ENCODE data around the gene SETD1A. TPM values are rescaled to one million over a fixed set of nuclear protein-coding genes. Genes with fewer than 3 reads are reported as not detected.
A peak's percentile ranks its signal among the peaks of the same experiment; 100 is the strongest.

SETD1A gene
- total and polyA plus RNA-seq, 2 of the 4 experiments (the other 2 are of a cell fraction), result 0.54 to 5.8 TPM

DNA sequence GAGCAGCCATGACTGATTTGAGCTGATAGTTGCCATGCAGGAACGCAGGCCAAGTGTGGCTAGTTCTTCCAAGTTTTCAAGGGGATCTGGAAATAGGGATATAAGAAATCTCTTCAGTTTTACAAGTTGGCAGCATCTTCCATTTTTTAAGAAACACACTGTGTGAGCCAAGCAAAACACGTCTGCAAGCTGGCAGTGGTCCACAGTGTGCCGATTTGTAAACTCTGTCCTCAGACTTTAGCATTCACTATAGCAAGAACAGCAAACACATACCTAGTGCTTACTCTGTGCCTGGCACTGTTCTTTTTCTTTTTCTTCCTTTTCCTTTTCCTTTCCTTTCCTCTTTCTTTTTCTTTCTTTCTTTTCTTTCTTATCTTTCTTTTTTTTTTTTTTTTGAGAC is 5.8 kb upstream of the SETD1A start:
- H4K8ac ChIP-seq (ENCODE audit: low read depth in 2 of 2, low read length in 2 of 2), result no peak overlapping the region
- ATAC-seq (ENCODE audit: low read depth), result no peak
- H3K4ac ChIP-seq (ENCODE audit: low read depth, low read length), result no peak overlapping the region
- H3K14ac ChIP-seq (replicated peaks; ENCODE audit: low read depth, low read length), result no peak overlapping the region
- no peak overlapping the region for H3K23ac ChIP-seq (ENCODE audit: low read depth, low read length)
- BruUV-seq (replicated peaks), result no TSS peak
- no peak overlapping the region for H4K91ac ChIP-seq (ENCODE audit: insufficient read depth, low read depth, low read length)
- H2BK120ac ChIP-seq (ENCODE audit: low read depth, low read length), result no peak overlapping the region
- dilution Hi-C loops (cut with HindIII; ENCODE audit: low sequenced_read_pairs, unreplicated experiment) (no loop called here), in situ Hi-C loops (cut with MboI; ENCODE audit: low sequenced_read_pairs) (no loop called here), intact Hi-C loops (cut with micrococcal nuclease) (loop anchor here (5.0 to 10.0 kb wide), 3 partner anchors 123 to 913 kb away; partner anchors contain the start of genes ZNF646 and ZNF668)
- H2BK20ac ChIP-seq (ENCODE audit: low read depth, low read length), result no peak overlapping the region
- no peak overlapping the region for H3K4me3 ChIP-seq (ENCODE audit: insufficient read depth, low read depth, low read length)
- H3K18ac ChIP-seq (ENCODE audit: low read depth, low read length), result no peak overlapping the region
- H2BK15ac ChIP-seq (ENCODE audit: low read depth, low read length), result no peak overlapping the region
- H3K9me1 ChIP-seq (ENCODE audit: insufficient read depth, low read length), result peaks cover 11% of the 10 kb centered on the region; the same call in 1 of the 2 replicates
- H4K5ac ChIP-seq (ENCODE audit: low read depth, low read length), result no peak overlapping the region
- WGBS, 2 experiments (ENCODE audit: extremely low coverage in 2 of 2, insufficient read length in 1 of 2), result 0% methylated on average over 2 of the region's 3 CpGs; no CpG with 5 or more reads in 1 of the 2 experiments
- H3K36me3 ChIP-seq (ENCODE audit: control insufficient read depth, insufficient read depth, low read length), result peaks cover 7% of the 10 kb centered on the region; the same call in 1 of the 2 replicates
- no peaks in the 10 kb centered on the region for H3K27me3 ChIP-seq (ENCODE audit: control insufficient read depth, insufficient read depth, low read length)
- no peak overlapping the region for H3K56ac ChIP-seq (ENCODE audit: extremely low read depth, insufficient read depth, low read length)
- H3K9me3 ChIP-seq (ENCODE audit: control insufficient read depth, insufficient read depth, low read length), result no peaks in the 10 kb centered on the region
- peaks cover 7% of the 10 kb centered on the region for H3K4me1 ChIP-seq (ENCODE audit: control insufficient read depth, insufficient read depth, low read length)
- H2BK5ac ChIP-seq (ENCODE audit: low read depth, low read length, poor library complexity, severe bottlenecking), result no peak overlapping the region
- ChIA-PET CTCF (interaction anchor here (0.6 kb wide), 1 partner anchor 500 kb away, joined by 4 read pairs; no protein-coding TSS in a partner anchor), POLR2A (ENCODE audit: unreplicated experiment) (interaction anchor here (0.5 kb wide), 1 partner anchor 117 kb away, joined by 3 read pairs; no protein-coding TSS in a partner anchor)
- H2AK9ac ChIP-seq (replicated peaks; ENCODE audit: low read depth, low read length, poor library complexity), result no peak overlapping the region
- no peak overlapping the region for H3K27ac ChIP-seq (ENCODE audit: insufficient read depth, low read length)
- H2AFZ ChIP-seq (replicated peaks; ENCODE audit: low read length, poor library complexity), result no peak overlapping the region
- H4K20me1 ChIP-seq (ENCODE audit: insufficient read depth, low read length), result peaks cover 10% of the 10 kb centered on the region
- no peak overlapping the region; the same call in 1 of the 2 replicates for H3K4me2 ChIP-seq (ENCODE audit: low read depth, low read length)
- H2AK5ac ChIP-seq (ENCODE audit: low read depth, low read length), result no peak overlapping the region
- TF ChIP-seq CEBPB (IDR thresholded peaks at IDR 0.05; ENCODE audit: low read depth, low read length) (no peak), FOS (IDR thresholded peaks at IDR 0.05; ENCODE audit: low read depth, low read length) (no peak), RCOR1 (IDR thresholded peaks at IDR 0.05; ENCODE audit: insufficient replicate concordance, low read length) (no peak), SMC3 (IDR thresholded peaks at IDR 0.05; ENCODE audit: low read depth, low read length) (no peak), BHLHE40 (IDR thresholded peaks at IDR 0.05; ENCODE audit: low read depth, low read length) (no peak), MAFK (IDR thresholded peaks at IDR 0.05; ENCODE audit: low read depth, low read length) (no peak), CHD1 (IDR thresholded peaks at IDR 0.05; ENCODE audit: low read depth, low read length) (no peak), MAZ (IDR thresholded peaks at IDR 0.05; ENCODE audit: borderline replicate concordance, low read depth, low read length) (no peak), RFX5 (IDR thresholded peaks at IDR 0.05; ENCODE audit: low read depth, low read length) (no peak), MXI1 (IDR thresholded peaks at IDR 0.05; ENCODE audit: borderline replicate concordance, low read depth, low read length) (no peak), POLR2A (IDR thresholded peaks at IDR 0.05; ENCODE audit: low read depth, low read length) (no peak), NFE2L2 (IDR thresholded peaks at IDR 0.05; ENCODE audit: low read depth, low read length) (no peak), RAD21 (IDR thresholded peaks at IDR 0.05; ENCODE audit: low read length) (no peak)
- TF ChIP-seq, protein P1, sequence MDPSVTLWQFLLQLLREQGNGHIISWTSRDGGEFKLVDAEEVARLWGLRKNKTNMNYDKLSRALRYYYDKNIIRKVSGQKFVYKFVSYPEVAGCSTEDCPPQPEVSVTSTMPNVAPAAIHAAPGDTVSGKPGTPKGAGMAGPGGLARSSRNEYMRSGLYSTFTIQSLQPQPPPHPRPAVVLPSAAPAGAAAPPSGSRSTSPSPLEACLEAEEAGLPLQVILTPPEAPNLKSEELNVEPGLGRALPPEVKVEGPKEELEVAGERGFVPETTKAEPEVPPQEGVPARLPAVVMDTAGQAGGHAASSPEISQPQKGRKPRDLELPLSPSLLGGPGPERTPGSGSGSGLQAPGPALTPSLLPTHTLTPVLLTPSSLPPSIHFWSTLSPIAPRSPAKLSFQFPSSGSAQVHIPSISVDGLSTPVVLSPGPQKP (IDR thresholded peaks at IDR 0.05; ENCODE audit: borderline replicate concordance, low read depth, low read length), result no peak
- TF ChIP-seq, protein P2, sequence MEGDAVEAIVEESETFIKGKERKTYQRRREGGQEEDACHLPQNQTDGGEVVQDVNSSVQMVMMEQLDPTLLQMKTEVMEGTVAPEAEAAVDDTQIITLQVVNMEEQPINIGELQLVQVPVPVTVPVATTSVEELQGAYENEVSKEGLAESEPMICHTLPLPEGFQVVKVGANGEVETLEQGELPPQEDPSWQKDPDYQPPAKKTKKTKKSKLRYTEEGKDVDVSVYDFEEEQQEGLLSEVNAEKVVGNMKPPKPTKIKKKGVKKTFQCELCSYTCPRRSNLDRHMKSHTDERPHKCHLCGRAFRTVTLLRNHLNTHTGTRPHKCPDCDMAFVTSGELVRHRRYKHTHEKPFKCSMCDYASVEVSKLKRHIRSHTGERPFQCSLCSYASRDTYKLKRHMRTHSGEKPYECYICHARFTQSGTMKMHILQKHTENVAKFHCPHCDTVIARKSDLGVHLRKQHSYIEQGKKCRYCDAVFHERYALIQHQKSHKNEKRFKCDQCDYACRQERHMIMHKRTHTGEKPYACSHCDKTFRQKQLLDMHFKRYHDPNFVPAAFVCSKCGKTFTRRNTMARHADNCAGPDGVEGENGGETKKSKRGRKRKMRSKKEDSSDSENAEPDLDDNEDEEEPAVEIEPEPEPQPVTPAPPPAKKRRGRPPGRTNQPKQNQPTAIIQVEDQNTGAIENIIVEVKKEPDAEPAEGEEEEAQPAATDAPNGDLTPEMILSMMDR (conservative IDR thresholded peaks at IDR 0.05; ENCODE audit: low read depth, low read length), result no peak
- TF ChIP-seq, protein P3, sequence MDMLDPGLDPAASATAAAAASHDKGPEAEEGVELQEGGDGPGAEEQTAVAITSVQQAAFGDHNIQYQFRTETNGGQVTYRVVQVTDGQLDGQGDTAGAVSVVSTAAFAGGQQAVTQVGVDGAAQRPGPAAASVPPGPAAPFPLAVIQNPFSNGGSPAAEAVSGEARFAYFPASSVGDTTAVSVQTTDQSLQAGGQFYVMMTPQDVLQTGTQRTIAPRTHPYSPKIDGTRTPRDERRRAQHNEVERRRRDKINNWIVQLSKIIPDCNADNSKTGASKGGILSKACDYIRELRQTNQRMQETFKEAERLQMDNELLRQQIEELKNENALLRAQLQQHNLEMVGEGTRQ (IDR thresholded peaks at IDR 0.05; ENCODE audit: low read depth, low read length), result no peak
- DNase-seq, result peak; percentile 70
- no peak overlapping the region for H3K9ac ChIP-seq (ENCODE audit: low read depth, low read length)
- H3K79me1 ChIP-seq (ENCODE audit: low read depth in 1 of 2, low read length in 2 of 2), result peaks cover 14 to 42% of the 10 kb centered on the region in 2 experiments; a peak in 3 of 4 replicates

All from IMR-90 (cell line).